AG04449 (cell line): ENCODE data around the gene SYS1.

Experiments used
- CTCF ChIA-PET: fragments of 350-600 bp; formaldehyde crosslinking; extraction: SDS; loops from one replicate; lab custom pipeline; 2021; ENCODE audit warnings: antibody characterized with exemption; lab: Yijun Ruan, JAX
- POLR2A ChIA-PET: fragments of 400-600, 350-600 bp; formaldehyde crosslinking; extraction: SDS; loops from one replicate; lab custom pipeline; 2020; ENCODE audit warnings: antibody characterized with exemption, inconsistent platforms; lab: Yijun Ruan, JAX
- DNase-seq: peaks from one replicate; pipeline ENCODE4 v3.0.0-alpha.2; 2010; ENCODE audit warnings: low read depth, low spot score
- H3K4me3 ChIP-seq: 2 replicates; pipeline ENCODE4 v1.5.1; 2011; ENCODE audit warnings: low read depth, mild to moderate bottlenecking, control low read depth, low read length
- CTCF ChIP-seq: IDR thresholded peaks from one replicate; pipeline ENCODE4 v1.5.1; 2011; ENCODE audit warnings: mild to moderate bottlenecking, moderate library complexity, low read length, control low read depth, inconsistent platforms; ENCODE audit not compliant: insufficient read depth; ENCODE audit errors: missing control alignments

SYS1 gene

GRCh38 chr20:45341579-45341938, 21.4 kb upstream of the SYS1 start:
- POLR2A ChIA-PET, result interaction anchor here (1.2 kb wide), 2 partner anchors 16 to 18 kb away, joined by 4 to 5 read pairs; no protein-coding TSS in a partner anchor
- DNase-seq, result no peak
- CTCF ChIA-PET, result interaction anchor here (0.8 to 3.0 kb wide), 5 partner anchors 13 to 94 kb away, joined by 3 to 19 read pairs (median 9); partner anchors contain the start of gene SYS1
- peak overlapping the region; percentile 35 for H3K4me3 ChIP-seq
- no peak for TF ChIP-seq CTCF

GRCh38 chr20:45341939-45342854, 20.8 kb upstream of the SYS1 start:
- ChIA-PET POLR2A (interaction anchor here (0.5 to 1.2 kb wide), 4 partner anchors 16 to 1884 kb away, joined by 3 to 5 read pairs (median 4); no protein-coding TSS in a partner anchor), CTCF (interaction anchor here (0.8 to 3.0 kb wide), 4 partner anchors 20 to 94 kb away, joined by 3 to 19 read pairs (median 12); partner anchors contain the start of gene SYS1)
- no peak for TF ChIP-seq CTCF
- DNase-seq, result no peak
- peak overlapping the region; percentile 35 for H3K4me3 ChIP-seq

- TF ChIP-seq CTCF, result no peak
- CTCF ChIA-PET, result interaction anchor here (1.3 to 5.9 kb wide), 5 partner anchors 10 to 94 kb away, joined by 3 to 25 read pairs (median 17); partner anchors contain the start of gene SYS1
- POLR2A ChIA-PET, result no interaction called here
- H3K4me3 ChIP-seq, result peak overlapping the region; percentile 84
- DNase-seq, result no peak
Observed at GRCh38 chr20:45342855-45343531, 20.0 kb upstream of the SYS1 start.

- POLR2A ChIA-PET, result interaction anchor here (1.0 to 6.1 kb wide), 4 partner anchors 8 to 627 kb away, joined by 3 to 86 read pairs (median 4); partner anchors contain the start of gene SYS1
Observed at GRCh38 chr20:45343532-45344167, 19.3 kb upstream of the SYS1 start.

GRCh38 chr20:45344168-45344860, 18.6 kb upstream of the SYS1 start:
- peak overlapping the region; percentile 84 for H3K4me3 ChIP-seq
- no peak for TF ChIP-seq CTCF
- no peak for DNase-seq
- POLR2A ChIA-PET, result interaction anchor here (1.0 to 6.1 kb wide), 4 partner anchors 9 to 627 kb away, joined by 3 to 86 read pairs (median 4); partner anchors contain the start of gene SYS1
- CTCF ChIA-PET, result interaction anchor here (0.6 to 5.9 kb wide), 8 partner anchors 9 to 93 kb away, joined by 3 to 25 read pairs (median 4); partner anchors contain the start of gene SYS1

More at GRCh38 chr20:45343532-45344167, 19.3 kb upstream of the SYS1 start:
- H3K4me3 ChIP-seq, result peak overlapping the region; percentile 84
- DNase-seq, result no peak
- TF ChIP-seq CTCF, result no peak
- CTCF ChIA-PET, result interaction anchor here (1.0 to 5.9 kb wide), 5 partner anchors 9 to 93 kb away, joined by 3 to 25 read pairs (median 12); partner anchors contain the start of gene SYS1
